ENCODE data around the gene ACTMAP.
"Not testable (repeated sequence)": the region's sequence is repeated elsewhere in the genome, so short reads cannot be mapped to it uniquely, and the experiment has no call there.

GRCh38 chr19:40771101-40771862 lies 21.0 kb upstream of the ACTMAP start:
- not testable (repeated sequence) for TF ChIP-seq POLR2A (IDR thresholded peaks at IDR 0.05; ENCODE audit: borderline replicate concordance, extremely low read depth, insufficient read depth, insufficient read length); RAD21 (IDR thresholded peaks at IDR 0.05; ENCODE audit: low read depth); CEBPB (IDR thresholded peaks at IDR 0.05; ENCODE audit: low read depth); CTCF (IDR thresholded peaks at IDR 0.05 in 2 of 3, conservative IDR thresholded peaks at IDR 0.05 in 1 of 3; ENCODE audit: borderline replicate concordance in 1 of 3, insufficient read depth in 1 of 3, low read depth in 2 of 3, low read length in 2 of 3); POLR2AphosphoS5 (IDR thresholded peaks at IDR 0.05; ENCODE audit: low read depth, low read length); ZBTB33 (IDR thresholded peaks at IDR 0.05; ENCODE audit: extremely low read depth, insufficient replicate concordance, low read length); EZH2 (IDR thresholded peaks at IDR 0.05); SRF (IDR thresholded peaks at IDR 0.05; ENCODE audit: low read depth); ATF3 (IDR thresholded peaks at IDR 0.05); ZNF274 (IDR thresholded peaks at IDR 0.05; ENCODE audit: low read depth, low read length)
